NOMO-1 (cell line): ENCODE results near the gene HMX2.
"Not testable (repeated sequence)": the region's sequence is repeated elsewhere in the genome, so short reads cannot be mapped to it uniquely, and the experiment has no call there.

ENCODE experiments used
- DNase-seq, 2 experiments: peaks; one replicate each; lab custom pipeline; 2025; ENCODE audit not compliant: unreplicated experiment in 2 of 2; lab: John Stamatoyannopoulos, UW

The HMX2 gene

DNA sequence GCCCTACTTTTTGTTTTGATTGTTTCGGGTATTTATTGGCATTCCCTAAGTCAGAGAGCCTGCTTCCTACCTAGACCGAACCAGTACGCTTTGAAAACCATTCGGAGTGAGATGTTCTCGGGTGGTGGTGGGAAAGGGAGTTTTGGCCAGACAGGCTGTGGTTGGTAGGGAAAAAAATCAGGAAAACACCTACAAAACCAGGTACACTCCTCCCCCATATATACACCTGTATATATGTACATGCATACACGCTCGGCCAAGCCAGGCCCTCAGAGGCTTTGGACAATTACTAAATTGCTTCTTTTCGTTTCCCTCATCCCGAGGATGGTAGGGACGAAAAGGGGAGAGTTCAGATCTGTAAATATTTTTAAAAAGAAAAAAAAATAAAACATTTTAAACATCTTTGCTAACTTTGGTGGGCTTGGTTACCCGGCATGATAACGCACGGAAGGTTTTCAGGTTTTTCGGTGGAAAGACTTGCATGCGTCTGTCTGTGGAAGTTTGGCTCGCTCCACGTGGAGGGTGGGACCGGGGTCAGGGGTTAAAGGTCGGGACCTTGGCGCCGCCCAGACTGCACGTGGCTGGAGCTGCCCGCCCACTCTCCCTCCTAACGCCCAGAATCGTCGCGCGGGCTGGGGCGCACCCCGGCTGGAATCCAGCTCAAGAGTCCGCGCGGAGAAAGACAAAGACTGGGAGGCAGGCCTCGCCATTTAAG is 2.5 kb downstream of the HMX2 start:
- no peak for DNase-seq

GRCh38 chr10:123150986-123151736 is 3.2 kb downstream of the HMX2 start:
- DNase-seq, result peak in 1 of 2 experiments; percentile 50

GRCh38 chr10:123151737-123152135 is 3.8 kb downstream of the HMX2 start:
- no peak for DNase-seq

DNA sequence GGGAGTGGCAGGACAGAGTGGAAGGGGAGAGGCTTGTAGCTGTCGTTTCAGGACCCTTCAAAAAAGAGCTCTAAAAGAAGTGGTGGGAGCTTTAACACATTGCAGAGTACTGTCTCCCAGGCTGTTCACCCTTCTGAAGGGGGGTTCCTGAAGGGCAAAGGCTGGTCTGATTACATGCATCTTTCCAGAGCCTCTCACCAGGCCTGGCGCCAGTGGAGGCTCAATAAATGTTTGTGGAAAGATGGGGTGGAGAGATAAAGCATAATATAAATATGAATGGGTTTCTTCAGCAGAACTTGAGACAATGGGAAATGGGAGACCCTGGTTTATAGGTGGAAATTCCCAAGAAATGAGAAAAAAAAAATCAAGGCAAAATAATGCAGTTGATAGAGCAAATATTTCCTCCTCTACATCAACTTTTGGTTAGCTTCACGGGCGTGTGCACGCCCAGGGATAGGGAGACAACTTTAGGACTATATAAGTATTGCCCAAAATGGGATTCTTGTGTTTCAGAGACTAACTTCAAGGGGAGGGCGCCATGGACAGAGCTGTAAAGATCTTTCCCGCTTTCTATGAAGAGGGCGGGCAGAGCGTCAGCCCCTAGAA is 5.7 kb downstream of the HMX2 start:
- DNase-seq, result no peak

DNA sequence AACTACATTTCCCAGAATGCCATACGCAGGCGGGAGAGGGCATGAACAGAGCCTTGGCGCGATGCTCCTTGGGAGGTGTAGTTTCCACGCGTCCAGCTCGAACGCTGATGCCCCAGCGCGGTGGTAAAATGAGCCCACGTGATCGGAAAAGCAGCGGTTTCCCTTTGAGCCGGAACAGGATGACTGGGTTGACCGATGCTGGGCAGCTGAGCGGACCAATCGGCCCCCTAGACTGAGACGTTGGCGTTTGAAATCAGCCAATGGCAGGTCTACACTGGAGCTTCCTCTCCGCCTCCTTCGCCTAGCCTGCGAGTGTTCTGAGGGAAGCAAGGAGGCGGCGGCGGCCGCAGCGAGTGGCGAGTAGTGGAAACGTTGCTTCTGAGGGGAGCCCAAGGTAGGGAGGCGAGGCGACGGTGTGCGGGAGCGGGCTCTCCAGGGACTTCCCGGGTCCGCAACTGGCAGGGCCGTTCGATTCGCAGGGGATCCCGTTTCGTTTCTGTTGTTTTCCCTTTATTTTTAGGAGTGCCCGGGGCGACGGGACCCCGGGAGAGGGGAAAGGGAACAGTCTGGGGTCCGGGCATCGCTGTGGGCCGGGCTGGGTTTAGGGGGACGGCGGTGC is 6.3 kb downstream of the HMX2 start, which contains the start of gene BUB3:
BUB3 (plus strand) TSS at position 311 of the 619 bp plus-strand sequence. CDS start 516 bp downstream, outside the sequence.
- DNase-seq, result peak; percentile 98 to 99

DNA sequence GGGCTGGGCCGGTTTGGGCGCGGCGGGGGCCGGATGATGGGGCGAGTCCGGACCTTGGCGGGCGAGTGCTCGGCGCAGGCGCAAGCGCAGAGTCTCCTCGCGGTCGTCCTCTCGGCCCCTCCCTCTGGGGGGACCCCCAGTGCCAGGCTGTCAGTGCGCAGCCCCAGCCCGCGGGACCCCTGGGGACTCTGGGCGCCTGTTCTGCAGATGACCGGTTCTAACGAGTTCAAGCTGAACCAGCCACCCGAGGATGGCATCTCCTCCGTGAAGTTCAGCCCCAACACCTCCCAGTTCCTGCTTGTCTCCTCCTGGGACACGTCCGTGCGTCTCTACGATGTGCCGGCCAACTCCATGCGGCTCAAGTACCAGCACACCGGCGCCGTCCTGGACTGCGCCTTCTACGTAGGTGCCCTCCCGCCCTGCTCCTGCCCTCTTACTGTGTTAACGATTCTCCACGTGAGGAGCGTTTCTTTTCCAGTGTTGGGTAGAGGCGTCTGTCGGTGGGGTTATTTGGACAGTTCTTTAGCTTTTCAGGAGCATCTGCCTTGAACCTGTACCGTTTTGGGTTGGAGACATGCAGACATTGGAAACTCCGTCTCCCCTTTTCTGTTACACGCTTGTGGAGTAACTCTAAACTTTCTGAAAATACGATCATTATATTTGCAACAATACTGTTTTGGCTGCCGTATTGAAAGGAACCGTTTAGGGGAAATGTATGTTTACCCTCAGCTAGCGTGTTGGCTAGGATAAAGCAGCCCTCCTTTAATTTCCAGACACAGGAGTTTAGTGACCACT is 7.0 kb downstream of the HMX2 start:
- DNase-seq, result no peak

- no peak for DNase-seq
These were observed 8.1 kb downstream of the HMX2 start for GRCh38 chr10:123156078-123156477.

GRCh38 chr10:123157210-123157609 is 9.3 kb downstream of the HMX2 start:
- no peak for DNase-seq

DNA sequence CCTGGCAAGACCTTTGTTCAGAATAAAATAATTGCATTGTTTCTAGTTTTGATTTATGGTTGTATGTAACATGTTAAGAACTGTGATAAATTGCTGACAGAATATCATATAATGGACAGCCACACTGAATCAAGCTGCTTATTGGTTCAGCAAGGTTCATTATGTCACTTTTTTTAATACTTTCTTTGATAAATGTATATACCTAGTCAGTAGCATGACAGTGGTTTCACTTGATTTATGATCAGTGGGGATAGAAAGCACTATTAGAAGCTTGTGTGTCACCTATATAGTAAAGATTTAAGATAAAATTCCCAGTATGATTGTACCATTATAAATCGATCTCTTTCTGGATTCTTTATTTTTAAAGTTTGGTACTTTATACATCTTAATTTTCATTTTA is 10.7 kb downstream of the HMX2 start:
- no peak for DNase-seq

- DNase-seq, result no peak
These were observed 12.5 kb downstream of the HMX2 start for GRCh38 chr10:123160311-123160980.

DNA sequence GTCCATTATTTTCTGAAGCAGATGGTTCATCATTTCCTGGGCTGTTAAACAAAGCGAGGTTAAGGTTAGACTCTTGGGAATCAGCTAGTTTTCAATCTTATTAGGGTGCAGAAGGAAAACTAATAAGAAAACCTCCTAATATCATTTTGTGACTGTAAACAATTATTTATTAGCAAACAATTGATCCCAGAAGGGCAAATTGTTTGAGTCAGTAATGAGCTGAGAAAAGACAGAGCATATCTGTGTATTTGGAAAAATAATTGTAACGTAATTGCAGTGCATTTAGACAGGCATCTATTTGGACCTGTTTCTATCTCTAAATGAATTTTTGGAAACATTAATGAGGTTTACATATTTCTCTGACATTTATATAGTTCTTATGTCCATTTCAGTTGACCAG is 16.4 kb downstream of the HMX2 start:
- no peak for DNase-seq

DNA sequence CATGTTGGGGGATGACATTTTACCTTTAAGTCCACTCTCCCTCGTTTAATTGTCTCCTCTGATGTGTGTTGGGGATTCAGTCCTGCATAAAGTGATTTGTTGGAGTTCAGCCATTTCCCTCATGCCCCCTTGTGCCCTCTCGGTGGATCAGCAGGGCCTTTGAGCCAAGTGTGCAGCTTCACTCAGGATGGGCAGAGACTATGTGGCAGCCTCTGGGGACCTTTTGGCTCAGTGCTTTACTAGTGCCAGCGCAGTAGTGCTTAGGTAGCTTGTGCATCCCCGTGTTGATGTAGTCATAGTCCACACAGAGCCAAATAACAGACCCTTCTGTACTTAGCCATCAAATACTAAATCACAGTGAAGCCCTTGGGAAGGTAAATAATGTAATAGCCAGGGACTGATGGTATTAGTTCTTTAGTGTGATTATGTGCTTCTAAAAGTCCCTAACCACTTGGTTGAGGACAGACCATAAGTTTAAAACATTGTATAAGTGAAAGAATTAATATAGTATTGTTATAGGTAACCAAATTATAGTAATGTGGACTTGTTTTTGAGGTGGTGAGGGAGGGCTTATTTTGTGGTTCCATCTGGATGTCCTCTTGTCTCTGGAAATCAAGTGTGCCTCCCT is 17.6 kb downstream of the HMX2 start:
- no peak for DNase-seq

DNA sequence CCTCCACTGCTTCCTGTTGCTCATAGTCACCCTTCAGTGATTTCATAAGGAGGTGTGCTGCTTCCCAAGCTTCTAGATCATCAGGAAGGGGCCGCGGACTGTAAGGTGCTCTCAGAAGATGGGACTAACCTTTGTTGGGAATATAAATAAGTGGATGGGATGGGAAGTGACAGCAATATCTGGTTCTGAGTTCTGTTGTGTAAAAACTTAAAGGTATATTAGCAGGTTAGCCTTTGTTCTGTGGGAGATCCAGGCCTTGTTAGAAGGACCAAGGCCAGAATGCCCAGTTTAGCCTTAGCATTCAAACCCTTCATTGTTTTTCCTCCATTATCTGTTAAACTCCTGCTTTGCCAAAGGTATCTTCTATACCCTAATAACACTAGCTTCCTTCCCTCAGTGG is 18.7 kb downstream of the HMX2 start:
- DNase-seq, result no peak

DNA sequence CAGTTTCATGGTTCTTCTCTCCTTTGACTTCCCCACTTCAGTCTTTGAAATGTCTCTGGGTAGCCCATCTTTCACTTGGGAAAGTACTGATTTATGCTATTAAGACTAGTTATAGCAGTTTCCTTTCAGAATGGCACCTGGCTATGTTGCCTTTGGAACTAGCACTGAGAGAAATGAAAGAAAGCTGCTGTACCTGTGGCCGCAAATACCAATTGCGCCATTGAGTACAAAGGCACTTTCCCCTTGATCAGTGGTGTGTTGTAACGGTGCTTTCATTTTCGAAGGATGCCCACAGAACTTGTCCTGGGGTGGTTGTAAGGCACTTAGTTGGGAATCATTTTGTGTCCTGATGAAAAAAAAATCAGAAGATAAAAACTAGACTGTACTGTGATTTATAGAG is 23.0 kb downstream of the HMX2 start:
- no peak for DNase-seq

GRCh38 chr10:123171616-123172015 is 23.7 kb downstream of the HMX2 start:
- DNase-seq, result not testable (repeated sequence)

- no peak for DNase-seq
These were observed 27.8 kb downstream of the HMX2 start for GRCh38 chr10:123175389-123176387.

DNA sequence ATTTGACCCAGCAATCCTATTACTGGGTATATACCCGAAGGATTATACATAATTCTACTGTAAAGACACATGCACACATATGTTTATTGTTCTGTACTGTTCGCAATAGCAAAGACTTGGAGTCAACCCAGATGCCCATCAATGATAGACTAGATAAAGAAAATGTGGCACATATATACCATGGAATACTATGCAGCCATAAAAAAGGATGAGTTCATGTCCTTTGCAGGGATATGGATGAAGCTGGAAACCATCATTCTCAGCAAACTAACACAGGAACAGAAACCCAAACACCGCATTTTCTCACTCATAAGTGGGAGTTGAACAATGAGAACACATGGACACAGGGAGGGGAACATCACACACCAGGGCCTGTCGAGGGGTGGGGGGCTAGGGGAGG is 30.5 kb downstream of the HMX2 start:
- not testable (repeated sequence) for DNase-seq
